K562 (cell line): ENCODE results near the gene MROH8. TPM values are rescaled to one million over a fixed set of nuclear protein-coding genes. Genes with fewer than 3 reads are reported as not detected.

Source experiments
- BRD9 ChIP-seq: fragments of 450-650 bp; IDR thresholded peaks from 2 replicates; pipeline ENCODE4 v1.6.1; 2018; ENCODE audit warnings: low read depth; ENCODE audit not compliant: partially characterized antibody
- EP300 ChIP-seq: IDR thresholded peaks from 2 replicates; pipeline ENCODE4 v1.6.1; 2012; ENCODE audit warnings: low read length, improper control_type of control experiment
- FIP1L1 ChIP-seq: fragments of 200-400 bp; formaldehyde crosslinking; IDR thresholded peaks from 2 replicates; pipeline ENCODE4 v1.6.1; 2018; ENCODE audit warnings: mild to moderate bottlenecking, low read depth, low read length; ENCODE audit not compliant: poor library complexity, severe bottlenecking
- FUS ChIP-seq: fragments of 200-400 bp; formaldehyde crosslinking; optimal IDR thresholded peaks from 2 replicates; pipeline ENCODE3; 2017; ENCODE audit warnings: low read depth, low read length
- IFI16 ChIP-seq: fragments of 250-450 bp; sonication (Bioruptor Pico); IDR thresholded peaks from 2 replicates; pipeline ENCODE4 v2.1.2; 2022; ENCODE audit warnings: mild to moderate bottlenecking, inconsistent platforms
- NR2C2 ChIP-seq, 2 experiments: fragments of 200-800 bp in 1 of 2; sonication (Bioruptor generic) in 1 of 2; sonication (generic) in 1 of 2; formaldehyde crosslinking in 1 of 2; IDR thresholded peaks; 2 replicates each; pipeline versions ENCODE4 v1.6.1 to v1.8.0; 2016 to 2022; ENCODE audit warnings: mild to moderate bottlenecking in 1 of 2, missing compliant biosample characterization in 1 of 2, missing genetic modification characterization in 1 of 2, missing genetic modification reagents in 1 of 2
- NR2F6 ChIP-seq: fragments of 450-650 bp; formaldehyde crosslinking; IDR thresholded peaks from 2 replicates; pipeline ENCODE4 v1.4.0; 2020; ENCODE audit warnings: mild to moderate bottlenecking
- PCBP1 ChIP-seq: fragments of 200-400 bp; formaldehyde crosslinking; IDR thresholded peaks from 2 replicates; pipeline ENCODE4 v1.6.1; 2018; ENCODE audit warnings: mild to moderate bottlenecking, low read depth, low read length; ENCODE audit not compliant: poor library complexity, severe bottlenecking
- RBM17 ChIP-seq: fragments of 200-400 bp; formaldehyde crosslinking; IDR thresholded peaks from 2 replicates; pipeline ENCODE4 v1.6.1; 2017; ENCODE audit warnings: low read depth, mild to moderate bottlenecking, low read length, borderline replicate concordance
- RFX7 ChIP-seq: fragments of 250-450 bp; sonication (Bioruptor Pico); IDR thresholded peaks from 2 replicates; pipeline ENCODE4 v1.5.1; 2021; ENCODE audit warnings: mild to moderate bottlenecking
- SNRNP70 ChIP-seq: fragments of 200-400 bp; formaldehyde crosslinking; optimal IDR thresholded peaks from 2 replicates; pipeline ENCODE3; 2017; ENCODE audit warnings: low read depth, low read length
- STAG1 ChIP-seq: sonication (generic); formaldehyde crosslinking; IDR thresholded peaks from 2 replicates; pipeline ENCODE4 v1.5.0; 2020; ENCODE audit warnings: missing genetic modification reagents, borderline replicate concordance
- TAF1 ChIP-seq: IDR thresholded peaks from 2 replicates; pipeline ENCODE4 v1.6.1; 2011; ENCODE audit warnings: mild to moderate bottlenecking, low read length, moderate library complexity; ENCODE audit not compliant: insufficient read depth, control insufficient read depth, severe bottlenecking; ENCODE audit errors: extremely low read depth
- TBP ChIP-seq: optimal IDR thresholded peaks from 2 replicates; pipeline ENCODE3; 2011; ENCODE audit warnings: low read depth, low read length, improper control_type of control experiment
- U2AF1 ChIP-seq: fragments of 200-400 bp; formaldehyde crosslinking; optimal IDR thresholded peaks from 2 replicates; pipeline ENCODE3; 2017; ENCODE audit warnings: mild to moderate bottlenecking, low read depth, low read length, moderate library complexity
- ZKSCAN8 ChIP-seq: fragments of 200-800 bp; sonication (Bioruptor generic); IDR thresholded peaks from 2 replicates; pipeline ENCODE4 v1.6.1; 2016; ENCODE audit warnings: missing genetic modification characterization, missing compliant biosample characterization
- ZNF354B ChIP-seq: fragments of 250-450 bp; sonication (Bioruptor Pico); IDR thresholded peaks from 2 replicates; pipeline ENCODE4 v1.4.0; 2020
- ZNF77 ChIP-seq: fragments of 250-450 bp; sonication (Bioruptor Pico); IDR thresholded peaks from 2 replicates; pipeline ENCODE4 v1.5.0; 2020
- polyA plus RNA-seq, 8 experiments: library from polyadenylated mRNA; depleted of rRNA in 4 of 8; stranded (reverse) in 5 of 8; unstranded in 3 of 8; fragments of >200 nt; fragmentation: Nextera tagmentation in 2 of 8; fragmentation: Illumina TruSeq in 1 of 8; extraction: Ambion mirVana in 2 of 8; extraction: Trizol in 1 of 8; gene quantifications; 2 replicates each; pipeline versions ENCODE4 v1.2.1 to v1.2.3, GENCODE V29; 2011 to 2014; ENCODE audit warnings: inconsistent platforms in 1 of 8, missing spikeins in 1 of 8
- total RNA-seq, 7 experiments: library from RNA; depleted of rRNA in 6 of 7; stranded (reverse); fragments of >200 nt in 6 of 7; fragmentation: Illumina TruSeq in 2 of 7; extraction: Trizol in 2 of 7; gene quantifications; 2 replicates each; pipeline versions ENCODE4 v1.2.1 to v1.2.3, GENCODE V29; 2011 to 2021; ENCODE audit warnings: low replicate concordance in 1 of 7
- TF ChIP-seq, protein P1 (sequence below): sonication (generic); formaldehyde crosslinking; IDR thresholded peaks from 2 replicates; pipeline ENCODE4 v1.8.0; 2022; ENCODE audit warnings: mild to moderate bottlenecking, missing genetic modification reagents
- TF ChIP-seq, protein P2 (sequence below): fragments of 450-650 bp; formaldehyde crosslinking; IDR thresholded peaks from 2 replicates; pipeline ENCODE4 v1.4.0; 2022; ENCODE audit warnings: missing genetic modification characterization
- TF ChIP-seq, protein P3 (sequence below): fragments of 450-650 bp; formaldehyde crosslinking; conservative IDR thresholded peaks from 2 replicates; pipeline ENCODE4 v1.4.0; 2022; ENCODE audit warnings: mild to moderate bottlenecking, missing genetic modification characterization
- TF ChIP-seq, protein P4 (sequence below): fragments of 450-650 bp; conservative IDR thresholded peaks from 2 replicates; pipeline ENCODE4 v1.6.1; 2016; ENCODE audit warnings: missing genetic modification characterization, low read depth, mild to moderate bottlenecking, control low read depth, missing compliant biosample characterization

The MROH8 gene
- total and polyA plus RNA-seq, 9 of the 15 experiments (the other 6 are each of a cell fraction or from before 2014, with no cell fraction given): 0.21 to 1.5 (median 0.78) TPM

DNA sequence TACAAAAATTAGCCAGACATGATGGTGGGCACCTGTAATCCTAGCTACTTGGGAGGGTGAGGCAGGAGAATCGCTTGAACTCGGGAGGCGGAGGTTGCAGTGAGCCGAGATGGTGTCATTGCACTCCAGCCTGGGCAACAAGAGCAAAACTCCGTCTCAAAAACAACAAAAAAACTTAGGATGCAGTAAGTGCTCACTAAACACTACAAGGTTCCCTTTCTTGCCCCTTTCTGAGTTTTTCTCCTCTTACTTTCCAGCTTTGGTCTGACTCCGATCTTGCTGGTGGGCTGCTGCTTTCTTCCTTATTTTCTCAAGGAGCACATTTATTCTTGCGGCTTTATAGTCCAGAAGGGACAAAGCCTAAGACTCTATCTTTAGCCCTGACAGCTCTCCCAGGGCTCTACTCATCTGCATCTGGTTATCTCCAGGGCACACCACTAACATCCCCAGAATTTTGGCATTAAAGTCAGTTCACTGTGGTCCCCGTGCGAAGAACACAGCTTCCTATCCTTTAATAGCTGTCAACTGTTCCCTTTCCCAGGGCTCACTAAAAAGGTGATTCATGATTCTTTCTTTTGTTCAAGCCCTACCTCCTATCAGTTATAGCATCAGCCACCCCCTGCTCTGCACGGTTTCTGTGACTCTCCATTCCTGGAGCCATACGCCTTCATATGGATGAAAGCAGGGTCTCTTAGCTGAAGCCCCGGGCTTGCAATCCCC lies 17.4 kb downstream of the MROH8 start (continued):
- no peak for TF ChIP-seq FUS
- no peak for TF ChIP-seq U2AF1
- no peak for TF ChIP-seq RFX7
- no peak for TF ChIP-seq ZNF354B (CRISPR knock-in tag)
- TF ChIP-seq, protein P1, sequence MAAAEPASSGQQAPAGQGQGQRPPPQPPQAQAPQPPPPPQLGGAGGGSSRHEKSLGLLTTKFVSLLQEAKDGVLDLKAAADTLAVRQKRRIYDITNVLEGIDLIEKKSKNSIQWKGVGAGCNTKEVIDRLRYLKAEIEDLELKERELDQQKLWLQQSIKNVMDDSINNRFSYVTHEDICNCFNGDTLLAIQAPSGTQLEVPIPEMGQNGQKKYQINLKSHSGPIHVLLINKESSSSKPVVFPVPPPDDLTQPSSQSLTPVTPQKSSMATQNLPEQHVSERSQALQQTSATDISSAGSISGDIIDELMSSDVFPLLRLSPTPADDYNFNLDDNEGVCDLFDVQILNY: no peak
- TF ChIP-seq, protein P2, sequence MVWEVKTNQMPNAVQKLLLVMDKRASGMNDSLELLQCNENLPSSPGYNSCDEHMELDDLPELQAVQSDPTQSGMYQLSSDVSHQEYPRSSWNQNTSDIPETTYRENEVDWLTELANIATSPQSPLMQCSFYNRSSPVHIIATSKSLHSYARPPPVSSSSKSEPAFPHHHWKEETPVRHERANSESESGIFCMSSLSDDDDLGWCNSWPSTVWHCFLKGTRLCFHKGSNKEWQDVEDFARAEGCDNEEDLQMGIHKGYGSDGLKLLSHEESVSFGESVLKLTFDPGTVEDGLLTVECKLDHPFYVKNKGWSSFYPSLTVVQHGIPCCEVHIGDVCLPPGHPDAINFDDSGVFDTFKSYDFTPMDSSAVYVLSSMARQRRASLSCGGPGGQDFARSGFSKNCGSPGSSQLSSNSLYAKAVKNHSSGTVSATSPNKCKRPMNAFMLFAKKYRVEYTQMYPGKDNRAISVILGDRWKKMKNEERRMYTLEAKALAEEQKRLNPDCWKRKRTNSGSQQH (CRISPR knock-in tag): no peak
- TF ChIP-seq STAG1 (CRISPR knock-in tag): no peak
- TF ChIP-seq ZNF77 (CRISPR knock-in tag): no peak
- TF ChIP-seq NR2F6 (CRISPR knock-in tag): no peak
- no peak for TF ChIP-seq ZKSCAN8 (CRISPR knock-in tag)
- TF ChIP-seq, protein P3, sequence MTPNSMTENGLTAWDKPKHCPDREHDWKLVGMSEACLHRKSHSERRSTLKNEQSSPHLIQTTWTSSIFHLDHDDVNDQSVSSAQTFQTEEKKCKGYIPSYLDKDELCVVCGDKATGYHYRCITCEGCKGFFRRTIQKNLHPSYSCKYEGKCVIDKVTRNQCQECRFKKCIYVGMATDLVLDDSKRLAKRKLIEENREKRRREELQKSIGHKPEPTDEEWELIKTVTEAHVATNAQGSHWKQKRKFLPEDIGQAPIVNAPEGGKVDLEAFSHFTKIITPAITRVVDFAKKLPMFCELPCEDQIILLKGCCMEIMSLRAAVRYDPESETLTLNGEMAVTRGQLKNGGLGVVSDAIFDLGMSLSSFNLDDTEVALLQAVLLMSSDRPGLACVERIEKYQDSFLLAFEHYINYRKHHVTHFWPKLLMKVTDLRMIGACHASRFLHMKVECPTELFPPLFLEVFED (CRISPR knock-in tag): no peak
- no peak for TF ChIP-seq SNRNP70
- no peak for TF ChIP-seq NR2C2 (CRISPR knock-in tag; IDR thresholded peaks at IDR 0.05)
- TF ChIP-seq NR2C2 (tag; IDR thresholded peaks at IDR 0.05): no peak
- peak; percentile 34 for TF ChIP-seq TBP
- TF ChIP-seq, protein P4, sequence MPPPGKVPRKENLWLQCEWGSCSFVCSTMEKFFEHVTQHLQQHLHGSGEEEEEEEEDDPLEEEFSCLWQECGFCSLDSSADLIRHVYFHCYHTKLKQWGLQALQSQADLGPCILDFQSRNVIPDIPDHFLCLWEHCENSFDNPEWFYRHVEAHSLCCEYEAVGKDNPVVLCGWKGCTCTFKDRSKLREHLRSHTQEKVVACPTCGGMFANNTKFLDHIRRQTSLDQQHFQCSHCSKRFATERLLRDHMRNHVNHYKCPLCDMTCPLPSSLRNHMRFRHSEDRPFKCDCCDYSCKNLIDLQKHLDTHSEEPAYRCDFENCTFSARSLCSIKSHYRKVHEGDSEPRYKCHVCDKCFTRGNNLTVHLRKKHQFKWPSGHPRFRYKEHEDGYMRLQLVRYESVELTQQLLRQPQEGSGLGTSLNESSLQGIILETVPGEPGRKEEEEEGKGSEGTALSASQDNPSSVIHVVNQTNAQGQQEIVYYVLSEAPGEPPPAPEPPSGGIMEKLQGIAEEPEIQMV (tag): no peak
- TF ChIP-seq BRD9: no peak
- no peak for TF ChIP-seq FIP1L1
- no peak for TF ChIP-seq PCBP1
- no peak for TF ChIP-seq TAF1
- TF ChIP-seq RBM17: no peak
- TF ChIP-seq EP300: no peak
- no peak for TF ChIP-seq IFI16 (CRISPR knock-in tag)
